ENCODE results near the gene MYD88.

MYD88 gene

GRCh38 chr3:38114052-38114874 is 24.2 kb upstream of the MYD88 start:
- no peak for DNase-seq

GRCh38 chr3:38114875-38115644 is 23.4 kb upstream of the MYD88 start:
- DNase-seq, result no peak

- DNase-seq, result no peak
Measured at GRCh38 chr3:38115645-38116427, 22.6 kb upstream of the MYD88 start.

- no peak for DNase-seq
Measured at GRCh38 chr3:38116471-38117162, 21.8 kb upstream of the MYD88 start.

- DNase-seq, result no peak
Measured at GRCh38 chr3:38117163-38117716, 21.2 kb upstream of the MYD88 start.

GRCh38 chr3:38117748-38118420 is 20.6 kb upstream of the MYD88 start:
- peak; percentile 64 to 68 for DNase-seq

- DNase-seq, result no peak
Measured at GRCh38 chr3:38118421-38119247, 19.8 kb upstream of the MYD88 start.

GRCh38 chr3:38119248-38119544 is 19.3 kb upstream of the MYD88 start:
- DNase-seq, result no peak

- DNase-seq, result no peak
Measured at GRCh38 chr3:38119821-38120692, 18.4 kb upstream of the MYD88 start.

- DNase-seq, result no peak
Measured at GRCh38 chr3:38120693-38121450, 17.6 kb upstream of the MYD88 start.

- DNase-seq, result no peak
Measured at GRCh38 chr3:38121451-38121831, 17.0 kb upstream of the MYD88 start.

GRCh38 chr3:38121832-38122461 is 16.5 kb upstream of the MYD88 start:
- no peak for DNase-seq

GRCh38 chr3:38122712-38123290 is 15.7 kb upstream of the MYD88 start:
- DNase-seq, result no peak

GRCh38 chr3:38124324-38125122 is 13.9 kb upstream of the MYD88 start:
- DNase-seq, result no peak

- DNase-seq, result no peak
Measured at GRCh38 chr3:38125305-38126120, 12.9 kb upstream of the MYD88 start.

GRCh38 chr3:38126121-38126892 is 12.2 kb upstream of the MYD88 start:
- DNase-seq, result no peak
